Neural progenitor cell (in vitro differentiated cells): Measurements from ENCODE around the gene SLC36A3.

Source experiments
- EZH2 ChIP-seq: fragments of 200-600 bp; sonication (generic); IDR thresholded peaks from 2 replicates; pipeline ENCODE4 v1.6.1; 2017; ENCODE audit warnings: antibody characterized with exemption, mild to moderate bottlenecking, moderate library complexity
- EZH2phosphoT487 ChIP-seq: fragments of 200-600 bp; sonication (generic); IDR thresholded peaks from 2 replicates; pipeline ENCODE4 v1.6.1; 2017; ENCODE audit warnings: antibody characterized with exemption
- TF ChIP-seq, protein P1 (sequence below): fragments of 200-600 bp; sonication (generic); IDR thresholded peaks from 2 replicates; pipeline ENCODE4 v1.5.1; 2017; ENCODE audit warnings: antibody characterized with exemption, mild to moderate bottlenecking

DNA sequence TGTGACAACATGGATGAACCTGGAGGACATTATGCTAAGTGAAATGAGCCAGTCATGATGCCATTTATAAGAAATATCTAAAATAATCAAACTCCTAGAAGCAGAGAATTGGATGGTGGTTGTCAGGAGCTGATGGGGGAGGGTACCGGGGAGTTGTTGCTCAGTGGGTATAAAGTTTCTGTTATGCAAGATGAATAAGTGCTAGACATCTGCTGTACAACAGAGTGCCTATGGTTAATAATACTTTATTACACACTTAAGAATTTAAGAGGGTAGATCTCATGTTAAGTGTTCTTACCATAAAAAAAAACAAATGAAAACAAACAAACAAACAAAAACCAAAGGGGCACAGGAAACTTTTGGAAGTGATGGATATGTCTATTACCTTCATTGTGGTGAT lies 66.7 kb downstream of the SLC36A3 start:
- TF ChIP-seq, protein P1, sequence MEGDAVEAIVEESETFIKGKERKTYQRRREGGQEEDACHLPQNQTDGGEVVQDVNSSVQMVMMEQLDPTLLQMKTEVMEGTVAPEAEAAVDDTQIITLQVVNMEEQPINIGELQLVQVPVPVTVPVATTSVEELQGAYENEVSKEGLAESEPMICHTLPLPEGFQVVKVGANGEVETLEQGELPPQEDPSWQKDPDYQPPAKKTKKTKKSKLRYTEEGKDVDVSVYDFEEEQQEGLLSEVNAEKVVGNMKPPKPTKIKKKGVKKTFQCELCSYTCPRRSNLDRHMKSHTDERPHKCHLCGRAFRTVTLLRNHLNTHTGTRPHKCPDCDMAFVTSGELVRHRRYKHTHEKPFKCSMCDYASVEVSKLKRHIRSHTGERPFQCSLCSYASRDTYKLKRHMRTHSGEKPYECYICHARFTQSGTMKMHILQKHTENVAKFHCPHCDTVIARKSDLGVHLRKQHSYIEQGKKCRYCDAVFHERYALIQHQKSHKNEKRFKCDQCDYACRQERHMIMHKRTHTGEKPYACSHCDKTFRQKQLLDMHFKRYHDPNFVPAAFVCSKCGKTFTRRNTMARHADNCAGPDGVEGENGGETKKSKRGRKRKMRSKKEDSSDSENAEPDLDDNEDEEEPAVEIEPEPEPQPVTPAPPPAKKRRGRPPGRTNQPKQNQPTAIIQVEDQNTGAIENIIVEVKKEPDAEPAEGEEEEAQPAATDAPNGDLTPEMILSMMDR, result no peak
- TF ChIP-seq EZH2, result no peak
- no peak for TF ChIP-seq EZH2phosphoT487
